Smooth muscle cell of the coronary artery (primary cell): ENCODE results near the gene PLCXD1. TPM values are rescaled to one million over a fixed set of nuclear protein-coding genes. Genes with fewer than 3 reads are reported as not detected.

Source experiments
- total RNA-seq: library from RNA; depleted of rRNA; stranded (reverse); fragments of >200 nt; gene quantifications from 2 replicates; pipeline ENCODE4 v1.2.3, GENCODE V29; 2014; ENCODE audit warnings: low replicate concordance

PLCXD1 gene, protein sequence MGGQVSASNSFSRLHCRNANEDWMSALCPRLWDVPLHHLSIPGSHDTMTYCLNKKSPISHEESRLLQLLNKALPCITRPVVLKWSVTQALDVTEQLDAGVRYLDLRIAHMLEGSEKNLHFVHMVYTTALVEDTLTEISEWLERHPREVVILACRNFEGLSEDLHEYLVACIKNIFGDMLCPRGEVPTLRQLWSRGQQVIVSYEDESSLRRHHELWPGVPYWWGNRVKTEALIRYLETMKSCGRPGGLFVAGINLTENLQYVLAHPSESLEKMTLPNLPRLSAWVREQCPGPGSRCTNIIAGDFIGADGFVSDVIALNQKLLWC
- total RNA-seq, result 4.5 and 8.5 TPM in 2 replicates

DNA sequence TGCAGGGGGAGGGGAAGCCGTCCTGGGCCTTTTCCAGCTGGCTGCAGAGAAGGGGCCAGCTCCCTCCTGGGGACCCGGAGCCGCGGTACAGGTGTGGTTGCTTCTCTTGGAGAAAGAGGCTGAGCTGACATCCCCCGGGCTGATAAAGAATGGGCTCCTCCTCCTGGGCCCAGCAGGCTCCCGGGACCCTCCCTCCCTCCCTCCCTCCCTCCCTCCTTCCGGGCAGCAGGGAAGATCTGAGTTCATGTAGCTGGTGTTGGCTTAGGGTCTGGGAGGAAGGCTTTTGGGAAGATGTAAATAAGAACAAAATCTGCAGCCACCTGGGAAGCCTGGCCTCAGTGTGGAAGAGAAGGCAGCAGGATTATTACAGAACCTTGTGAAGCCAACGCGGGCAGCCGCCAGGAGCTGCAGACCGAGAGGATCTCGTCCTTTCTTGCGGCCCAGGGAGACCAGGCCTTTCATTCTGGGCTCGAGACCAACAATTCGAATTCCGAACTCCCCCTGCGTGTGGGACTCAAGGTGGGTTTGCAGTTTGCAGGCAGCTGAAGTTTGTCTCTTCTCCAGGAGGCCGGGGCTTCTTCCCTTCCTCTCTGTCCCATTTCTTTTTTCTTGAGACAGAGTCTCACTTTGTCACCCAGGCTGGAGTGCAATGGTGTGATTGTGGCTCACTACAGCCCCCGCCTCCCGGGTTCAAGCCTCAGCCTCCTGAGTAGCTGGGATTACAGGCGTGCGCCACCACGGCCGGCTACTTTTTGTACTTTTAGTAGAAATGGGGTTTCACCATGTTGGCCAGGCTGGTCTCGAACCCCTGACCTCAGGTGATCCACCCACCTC lies at the start of gene PLCXD1:
PLCXD1 (plus strand) TSS at position 216 of the 834 bp plus-strand sequence. CDS start 2,807 bp downstream, outside the sequence.

DNA sequence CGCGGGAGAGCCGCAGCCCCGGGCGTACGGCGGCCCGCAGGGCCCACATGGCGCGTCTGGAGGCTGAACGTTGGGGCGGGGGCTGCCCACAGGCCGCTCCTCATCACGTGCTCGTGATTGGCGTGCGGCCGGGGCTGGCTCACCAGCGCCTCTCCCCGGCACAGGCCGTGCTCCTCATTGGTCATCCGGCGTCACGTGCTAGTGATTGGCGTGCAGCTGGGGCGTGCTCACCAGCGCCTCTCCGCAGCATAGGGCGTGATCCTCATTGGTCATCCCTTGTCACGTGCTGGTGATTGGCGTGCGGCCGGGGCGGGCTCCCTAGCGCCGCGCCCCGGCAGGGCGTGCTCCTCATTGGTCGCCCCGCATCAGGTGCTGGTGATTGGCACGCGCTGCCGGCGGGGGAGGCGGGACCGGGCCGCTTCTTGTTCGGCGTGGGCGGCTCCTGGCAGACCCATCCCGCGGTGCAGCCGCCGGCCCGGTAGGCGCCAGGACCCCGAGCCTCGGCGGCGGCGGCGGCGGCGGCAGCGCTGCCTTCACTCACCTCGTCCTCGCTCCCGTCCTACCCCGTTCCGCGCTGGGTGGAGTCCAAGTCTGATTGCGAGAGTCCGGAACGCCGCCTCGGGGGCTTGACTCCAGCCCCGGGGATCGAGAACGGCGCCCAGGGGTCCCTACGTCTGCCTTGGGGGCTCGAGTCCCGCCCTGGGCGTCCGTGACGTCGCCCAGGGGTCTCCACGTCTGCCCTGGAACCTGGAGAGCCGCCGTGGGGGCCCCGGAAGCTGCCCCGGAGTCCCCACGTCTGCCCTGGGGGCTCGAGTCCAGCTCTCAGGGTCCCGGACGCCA lies 37.8 kb downstream of the PLCXD1 start, which contains the start of gene GTPBP6:
GTPBP6 (minus strand) TSS at position 58 of the 840 bp plus-strand sequence; CDS start at position 49, 9 bp downstream.

Other genes with a start within 250 kb of the PLCXD1 start
- gene GTPBP6, start 37.4 kb downstream of the PLCXD1 start, total RNA-seq, result 27.7 and 42.1 TPM in 2 replicates
- 13.7 and 18.3 TPM in 2 replicates for gene PPP2R3B, start 105.5 kb downstream of the PLCXD1 start, total RNA-seq